GM12873 (cell line): ENCODE data around the gene KLHL17.

Experiments
- TF ChIP-seq, protein P1 (sequence below): IDR thresholded peaks from 2 replicates; pipeline ENCODE4 v1.5.1; 2012; ENCODE audit warnings: low read depth, mild to moderate bottlenecking, moderate library complexity, low read length, control low read depth; ENCODE audit not compliant: insufficient read depth; ENCODE audit errors: missing control alignments

The KLHL17 gene

DNA sequence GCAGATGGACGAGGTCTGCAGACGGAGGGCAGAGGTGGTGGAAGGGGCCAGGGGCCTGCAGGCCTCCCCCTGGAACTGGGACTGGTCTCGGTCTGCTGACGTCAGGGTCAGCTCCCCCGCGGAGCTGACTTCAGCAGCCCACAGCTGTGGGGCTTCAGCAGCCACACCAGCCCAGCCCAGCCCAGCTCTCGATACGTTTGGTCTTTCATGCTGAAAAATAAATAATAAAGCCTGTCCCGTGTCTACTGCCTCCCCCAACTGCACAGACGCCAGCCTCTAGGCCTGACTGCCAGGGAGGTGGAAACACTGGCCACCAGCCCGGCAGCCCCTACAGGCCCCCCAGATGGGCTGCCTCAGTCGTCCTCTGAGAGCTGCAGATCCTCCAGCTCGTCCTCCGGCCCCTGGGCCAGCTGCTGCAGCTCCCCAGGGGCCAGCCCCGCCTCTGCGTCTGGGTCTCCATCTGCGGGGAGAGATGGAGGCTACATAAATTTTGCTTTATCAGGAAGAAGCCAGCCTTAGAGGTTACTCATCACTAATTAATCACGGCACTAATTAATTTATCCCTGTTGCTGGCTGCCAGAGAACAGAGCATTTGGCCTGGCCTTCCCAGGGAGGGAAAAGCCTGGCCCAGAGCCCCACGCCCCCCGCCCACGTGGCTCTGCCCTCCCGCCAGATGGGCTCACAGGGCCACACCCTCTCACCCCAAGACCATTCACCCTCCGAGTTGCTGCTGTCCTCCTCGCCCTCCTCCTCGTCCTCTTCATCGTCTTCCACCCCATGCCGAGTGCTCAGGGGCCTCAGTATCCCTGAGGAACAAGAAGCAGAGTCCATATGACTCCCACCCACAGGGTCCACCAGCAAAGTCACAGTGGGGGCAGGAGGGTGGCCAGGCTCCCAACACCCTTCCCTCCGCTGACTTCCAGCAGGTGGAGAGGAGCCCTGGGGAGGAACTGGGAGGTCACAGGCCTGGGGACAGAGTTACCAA is 15.8 kb upstream of the KLHL17 start:
- TF ChIP-seq, protein P1, sequence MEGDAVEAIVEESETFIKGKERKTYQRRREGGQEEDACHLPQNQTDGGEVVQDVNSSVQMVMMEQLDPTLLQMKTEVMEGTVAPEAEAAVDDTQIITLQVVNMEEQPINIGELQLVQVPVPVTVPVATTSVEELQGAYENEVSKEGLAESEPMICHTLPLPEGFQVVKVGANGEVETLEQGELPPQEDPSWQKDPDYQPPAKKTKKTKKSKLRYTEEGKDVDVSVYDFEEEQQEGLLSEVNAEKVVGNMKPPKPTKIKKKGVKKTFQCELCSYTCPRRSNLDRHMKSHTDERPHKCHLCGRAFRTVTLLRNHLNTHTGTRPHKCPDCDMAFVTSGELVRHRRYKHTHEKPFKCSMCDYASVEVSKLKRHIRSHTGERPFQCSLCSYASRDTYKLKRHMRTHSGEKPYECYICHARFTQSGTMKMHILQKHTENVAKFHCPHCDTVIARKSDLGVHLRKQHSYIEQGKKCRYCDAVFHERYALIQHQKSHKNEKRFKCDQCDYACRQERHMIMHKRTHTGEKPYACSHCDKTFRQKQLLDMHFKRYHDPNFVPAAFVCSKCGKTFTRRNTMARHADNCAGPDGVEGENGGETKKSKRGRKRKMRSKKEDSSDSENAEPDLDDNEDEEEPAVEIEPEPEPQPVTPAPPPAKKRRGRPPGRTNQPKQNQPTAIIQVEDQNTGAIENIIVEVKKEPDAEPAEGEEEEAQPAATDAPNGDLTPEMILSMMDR: no peak

DNA sequence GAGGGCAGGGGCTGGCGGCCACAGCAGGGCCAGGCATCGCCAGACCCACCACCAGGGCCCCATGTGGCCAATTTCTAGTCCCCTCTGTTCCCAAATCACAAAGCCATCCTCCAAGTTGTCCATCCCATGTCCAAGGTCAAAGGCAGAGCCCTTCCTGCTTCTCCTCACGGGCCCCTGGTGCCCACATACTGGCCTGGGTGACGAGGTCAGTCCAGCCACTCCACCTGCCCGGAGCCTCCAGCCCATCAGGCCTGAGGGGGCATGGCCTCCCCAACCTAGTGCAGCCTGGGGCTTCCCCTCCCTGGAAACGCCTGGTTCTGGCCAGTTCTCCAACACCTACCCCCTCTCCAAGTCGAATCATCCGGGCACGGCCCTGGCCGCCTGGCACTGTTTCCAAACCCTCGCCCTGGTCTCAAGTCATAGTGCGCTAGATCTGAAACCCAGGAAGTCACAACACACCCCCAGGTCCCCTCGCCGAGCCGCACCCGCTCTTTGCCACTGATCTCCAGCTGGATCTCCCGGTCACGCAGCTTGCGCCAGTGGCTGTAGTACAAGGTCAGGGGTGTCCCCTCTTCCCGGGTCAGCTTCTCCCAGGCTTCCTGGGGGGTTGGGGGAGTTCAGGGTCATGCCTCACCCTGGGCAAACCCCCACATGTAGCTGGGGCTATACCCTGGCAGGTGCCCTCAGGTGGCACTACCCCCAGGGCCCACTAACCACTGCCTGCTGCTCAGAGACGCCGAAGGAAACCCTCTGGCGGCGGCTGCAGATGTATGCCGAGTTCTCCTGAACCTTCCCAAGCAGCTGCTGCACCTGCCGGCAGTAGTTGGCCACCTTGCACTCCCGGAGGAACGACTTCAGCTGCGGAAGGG is 14.5 kb upstream of the KLHL17 start:
- TF ChIP-seq, protein P1: no peak

DNA sequence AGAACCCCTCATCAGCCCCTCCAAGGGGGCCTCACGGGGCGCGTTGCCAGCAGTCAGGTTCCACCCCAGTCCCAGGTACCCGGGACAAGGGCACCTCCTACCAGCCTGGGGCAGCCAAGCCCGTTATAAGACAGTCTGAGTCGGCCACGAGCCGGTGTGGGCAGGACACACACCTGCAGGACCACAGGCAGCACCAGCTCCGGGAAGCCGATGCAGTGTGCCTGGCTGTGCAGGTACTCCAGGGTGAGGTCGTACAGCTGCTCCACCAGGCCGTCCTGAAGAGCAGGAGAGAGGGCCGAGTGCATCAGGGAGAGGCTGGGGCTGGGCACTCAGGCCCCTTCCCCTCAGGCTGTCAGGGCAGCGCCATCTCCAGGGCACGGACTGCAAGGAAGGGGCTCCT is 12.4 kb upstream of the KLHL17 start:
- TF ChIP-seq, protein P1: no peak

DNA sequence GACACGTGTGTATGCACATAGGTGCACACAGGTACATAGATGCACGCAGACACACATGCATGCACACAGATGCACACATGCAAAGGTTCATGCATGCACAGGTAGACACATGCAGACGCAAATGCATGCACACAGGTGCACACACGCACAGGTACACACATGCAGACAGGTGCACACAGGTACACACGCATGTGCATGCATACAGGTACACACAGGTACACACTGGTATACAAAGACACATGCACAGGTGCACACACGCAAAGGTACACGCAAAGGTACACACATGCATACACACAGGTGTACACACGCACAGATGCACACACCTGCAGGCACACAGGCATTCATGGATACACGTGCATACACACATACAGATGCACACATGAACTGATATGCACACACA is 10.1 kb upstream of the KLHL17 start:
- TF ChIP-seq, protein P1: no peak

DNA sequence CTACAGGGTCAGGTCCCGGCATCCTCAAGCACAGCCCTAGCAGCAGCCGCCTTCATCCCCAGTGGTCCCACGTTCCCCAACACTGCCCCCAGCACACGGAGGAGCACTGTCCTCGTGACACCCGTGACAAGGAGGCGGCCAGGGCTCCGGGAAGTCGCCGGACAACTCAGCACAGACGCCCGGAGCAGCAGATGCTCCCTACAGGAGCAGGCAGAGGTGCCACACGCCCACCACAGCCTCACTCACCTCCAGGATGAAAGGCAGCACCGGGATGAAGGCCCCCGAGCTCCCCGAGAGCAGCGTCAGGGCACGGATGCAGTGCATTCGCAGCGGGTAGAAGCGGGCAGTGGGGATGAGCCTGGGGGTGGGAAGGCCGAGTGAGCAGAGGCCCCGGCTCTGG is 9.5 kb upstream of the KLHL17 start:
- TF ChIP-seq, protein P1: no peak

DNA sequence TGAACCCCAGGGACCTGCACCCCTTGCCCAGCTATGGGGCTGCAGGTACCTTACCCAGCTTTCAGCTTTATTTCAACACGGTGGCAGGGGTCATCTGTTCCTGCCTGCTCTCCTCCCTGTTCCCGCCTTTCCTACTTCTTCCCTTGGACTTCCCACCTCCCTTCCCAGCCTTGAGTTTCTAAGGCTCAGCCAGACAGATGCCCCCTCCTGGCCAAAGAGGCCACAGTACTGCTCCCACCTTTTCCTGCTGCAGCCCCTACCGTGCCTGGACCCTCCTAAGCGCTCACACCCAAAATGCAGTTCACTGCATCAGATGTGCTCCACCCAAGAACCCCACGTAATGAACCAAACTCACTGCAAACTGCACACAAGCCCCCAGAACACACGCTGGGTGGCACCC is 9.0 kb upstream of the KLHL17 start:
- TF ChIP-seq, protein P1: peak; percentile 12

DNA sequence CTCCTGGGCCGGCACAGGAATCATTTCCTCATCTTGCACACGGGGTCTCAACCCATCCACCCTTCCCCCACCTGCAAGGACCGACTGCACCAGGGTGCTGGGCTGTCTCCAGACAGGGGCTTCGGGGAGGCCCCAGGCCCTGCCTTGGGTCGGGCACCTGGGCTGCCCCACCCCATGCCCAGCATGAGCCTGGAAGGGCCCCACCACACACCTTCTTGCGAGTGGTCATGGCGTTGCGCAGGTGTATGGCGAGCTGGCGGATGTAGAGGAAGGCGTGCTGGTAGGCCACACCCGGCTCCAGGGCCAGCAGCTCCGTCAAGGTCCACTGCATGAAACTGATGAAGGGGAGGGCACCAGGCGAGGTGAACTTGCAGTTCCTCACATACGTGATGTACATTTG is 8.2 kb upstream of the KLHL17 start:
- TF ChIP-seq, protein P1: no peak
